GM13977 (cell line): ENCODE measurements around the gene KCNF1.

Experiments used
- DNase-seq: peaks from one replicate; pipeline ENCODE4 v3.0.0; 2012; ENCODE audit warnings: low spot score
- in situ Hi-C: fragments of 300-500 bp; cut with MboI; formaldehyde crosslinking; loops from one replicate; pipeline ENCODE4 v1.12.0; 2022; ENCODE audit warnings: low sequenced_read_pairs, low pct_unique_long_range_greater_than_20kb, mixed read lengths, inconsistent platforms; ENCODE audit not compliant: unreplicated experiment
- TF ChIP-seq, protein P1 (sequence below): IDR thresholded peaks from 2 replicates; pipeline ENCODE4 v1.5.1; 2012; ENCODE audit warnings: mild to moderate bottlenecking, control low read depth; ENCODE audit not compliant: insufficient read depth; ENCODE audit errors: extremely low read depth, missing control alignments

Gene KCNF1

DNA sequence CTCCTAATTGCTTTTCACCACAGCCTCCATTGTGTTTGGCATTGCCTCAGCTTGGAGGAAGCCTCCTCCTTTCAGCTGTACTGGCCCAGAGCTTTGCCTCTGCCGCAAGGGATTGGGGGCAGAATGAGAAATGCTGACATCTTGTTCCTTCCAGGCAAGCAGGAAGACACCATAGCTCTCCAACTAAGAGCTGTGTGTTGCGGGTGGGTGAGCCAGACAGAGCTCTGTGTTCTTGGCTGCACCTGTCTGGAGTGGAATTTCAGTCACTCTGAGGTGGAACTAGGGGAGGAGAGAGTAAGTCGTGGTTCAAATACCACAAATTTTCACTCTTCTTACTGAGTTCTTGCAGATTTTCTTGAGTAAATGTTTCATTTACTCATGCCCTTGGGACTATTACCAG, 36.6 kb upstream of the KCNF1 start:
- in situ Hi-C loops = no loop called here
- TF ChIP-seq, protein P1, sequence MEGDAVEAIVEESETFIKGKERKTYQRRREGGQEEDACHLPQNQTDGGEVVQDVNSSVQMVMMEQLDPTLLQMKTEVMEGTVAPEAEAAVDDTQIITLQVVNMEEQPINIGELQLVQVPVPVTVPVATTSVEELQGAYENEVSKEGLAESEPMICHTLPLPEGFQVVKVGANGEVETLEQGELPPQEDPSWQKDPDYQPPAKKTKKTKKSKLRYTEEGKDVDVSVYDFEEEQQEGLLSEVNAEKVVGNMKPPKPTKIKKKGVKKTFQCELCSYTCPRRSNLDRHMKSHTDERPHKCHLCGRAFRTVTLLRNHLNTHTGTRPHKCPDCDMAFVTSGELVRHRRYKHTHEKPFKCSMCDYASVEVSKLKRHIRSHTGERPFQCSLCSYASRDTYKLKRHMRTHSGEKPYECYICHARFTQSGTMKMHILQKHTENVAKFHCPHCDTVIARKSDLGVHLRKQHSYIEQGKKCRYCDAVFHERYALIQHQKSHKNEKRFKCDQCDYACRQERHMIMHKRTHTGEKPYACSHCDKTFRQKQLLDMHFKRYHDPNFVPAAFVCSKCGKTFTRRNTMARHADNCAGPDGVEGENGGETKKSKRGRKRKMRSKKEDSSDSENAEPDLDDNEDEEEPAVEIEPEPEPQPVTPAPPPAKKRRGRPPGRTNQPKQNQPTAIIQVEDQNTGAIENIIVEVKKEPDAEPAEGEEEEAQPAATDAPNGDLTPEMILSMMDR = no peak

DNA sequence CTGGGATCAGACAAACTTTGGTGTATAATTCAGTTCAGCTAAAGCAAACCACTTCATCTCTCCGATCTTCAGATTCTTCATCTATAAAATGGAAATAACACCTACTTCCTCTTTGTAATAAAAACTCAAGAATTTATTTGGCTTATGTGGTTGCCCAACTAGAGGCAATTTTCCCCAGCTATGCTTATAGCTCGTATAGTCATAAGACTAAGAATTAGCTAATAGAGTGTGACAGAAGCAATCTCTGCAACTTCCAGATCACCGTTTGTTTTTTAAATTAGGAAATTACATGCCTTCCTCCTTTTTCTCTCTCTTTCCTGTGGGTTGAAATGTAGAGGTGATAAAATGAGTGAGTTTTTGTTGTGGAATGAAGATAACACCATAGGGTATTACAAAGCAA, 35.3 kb upstream of the KCNF1 start:
- no peak for DNase-seq
- in situ Hi-C loops = no loop called here
- TF ChIP-seq, protein P1 = no peak

More for the DNA sequence above, 36.6 kb upstream of the KCNF1 start:
- DNase-seq = no peak

DNA sequence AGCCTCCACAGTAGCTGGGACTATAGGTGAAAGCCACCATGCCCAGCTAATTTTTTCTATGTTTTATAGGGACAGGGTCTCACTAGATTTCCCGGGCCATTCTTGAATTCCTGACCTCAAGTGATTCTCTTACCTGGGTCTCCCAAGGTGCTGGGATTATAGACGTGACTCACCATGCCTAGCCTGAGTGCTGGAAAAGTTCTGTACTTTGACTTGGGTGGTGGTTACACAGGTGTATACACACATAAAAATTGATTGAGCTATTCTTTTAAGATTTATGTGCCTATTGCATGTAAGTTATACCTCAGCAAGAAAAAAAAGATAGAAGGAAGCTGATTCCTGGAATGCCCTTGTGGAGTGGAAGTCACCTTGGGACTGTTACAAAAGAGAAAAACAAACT, 34.8 kb upstream of the KCNF1 start:
- no peak for DNase-seq
- in situ Hi-C loops = no loop called here
- TF ChIP-seq, protein P1 = no peak

DNA sequence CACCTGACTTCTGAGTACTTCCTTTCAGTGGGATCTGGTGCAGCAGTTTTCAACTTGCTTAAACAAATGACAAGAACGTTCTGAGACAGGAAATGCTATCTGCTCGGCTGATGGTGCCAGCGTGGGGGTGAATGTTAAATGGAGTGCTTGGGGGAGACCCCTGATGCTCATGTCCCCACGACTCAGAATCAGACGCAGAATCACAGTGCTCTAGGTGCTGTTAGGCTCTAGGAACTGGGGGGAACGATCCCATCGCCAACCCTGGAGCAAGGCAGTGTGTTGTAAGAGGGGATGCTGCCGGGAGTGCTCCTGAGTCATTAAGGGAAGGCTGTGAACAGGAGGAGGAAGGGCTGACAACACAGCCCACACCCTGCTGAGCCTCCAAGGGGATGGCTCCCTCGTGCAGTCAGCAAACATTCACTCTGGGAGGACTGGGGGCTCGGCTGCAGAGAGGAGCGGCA, 34.1 kb upstream of the KCNF1 start:
- TF ChIP-seq, protein P1 = no peak
- in situ Hi-C loops = no loop called here
- no peak for DNase-seq

DNA sequence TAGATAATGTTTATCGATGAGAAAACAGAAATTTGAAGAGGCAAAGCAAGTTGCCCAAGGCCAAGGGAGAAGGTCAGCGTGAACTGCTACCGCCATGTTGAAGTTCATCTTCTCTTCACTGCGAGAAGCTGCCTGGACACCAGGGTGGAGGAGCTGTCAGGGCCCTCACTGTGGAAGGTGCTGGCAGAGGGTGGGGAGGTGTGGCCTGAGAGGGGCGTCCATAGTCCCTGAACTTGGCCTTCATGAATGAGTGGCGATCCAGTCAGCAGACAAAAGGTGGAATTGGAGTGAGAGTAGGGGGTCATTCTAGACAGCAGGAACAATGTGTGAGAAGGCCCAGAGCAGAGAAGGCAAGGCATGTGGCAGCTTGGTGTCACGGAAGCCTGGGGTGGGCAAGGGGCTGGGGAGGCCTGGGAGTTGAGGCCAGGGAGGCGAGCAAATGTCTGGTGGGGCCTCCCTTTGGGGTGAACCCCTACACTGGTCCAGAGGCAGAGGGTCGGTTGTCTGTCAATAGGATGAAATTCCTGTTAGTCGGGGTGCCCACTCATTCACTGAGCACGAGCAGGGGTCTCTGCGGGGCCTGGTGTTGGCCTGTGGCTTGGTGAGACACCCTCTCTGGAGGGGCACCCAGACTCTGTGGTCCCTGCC, 33.3 kb upstream of the KCNF1 start:
- in situ Hi-C loops = no loop called here
- no peak for DNase-seq
- TF ChIP-seq, protein P1 = no peak

DNA sequence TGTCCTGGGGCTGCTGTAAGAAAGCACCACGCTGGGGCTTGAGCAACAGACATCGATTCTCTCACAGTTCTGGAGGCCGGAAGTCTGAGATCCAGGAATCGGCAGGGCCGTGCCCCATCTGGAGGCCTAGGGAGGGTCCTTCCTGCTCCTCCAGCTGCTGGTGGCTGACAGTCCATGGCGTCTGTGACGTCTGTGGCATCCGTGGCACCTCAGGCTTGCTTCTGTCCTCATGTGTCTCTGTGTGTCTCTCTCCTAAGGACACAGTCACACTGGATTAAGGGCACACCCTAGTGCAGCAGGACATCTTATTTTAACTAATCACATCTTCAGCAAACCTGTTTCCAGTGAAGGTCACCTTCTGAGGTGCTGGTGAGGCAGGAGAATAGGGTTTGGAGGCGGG, 32.6 kb upstream of the KCNF1 start:
- no peak for DNase-seq
- TF ChIP-seq, protein P1 = no peak
- in situ Hi-C loops = no loop called here
